B cell (primary cell): ENCODE data around the gene VPS13D. TPM values are rescaled to one million over a fixed set of nuclear protein-coding genes. Genes with fewer than 3 reads are reported as not detected.
"Not testable (repeated sequence)": the region's sequence is repeated elsewhere in the genome, so short reads cannot be mapped to it uniquely, and the experiment has no call there.

Experiments
- ATAC-seq: fragments of 200-7000 bp; cut with Tn5 transposase; one replicate; pipeline ENCODE4 v1.10.0; 2021; ENCODE audit warnings: low read depth, mild to moderate bottlenecking, moderate number of reproducible peaks, moderate library complexity
- CTCF ChIA-PET: fragments of 350-600 bp; sonication (Branson Sonifier 250); formaldehyde crosslinking; loops from one replicate; lab custom pipeline; 2021; ENCODE audit warnings: antibody characterized with exemption, inconsistent platforms; lab: Charles Lee
- POLR2A ChIA-PET: fragments of 350-600 bp; sonication (Branson Sonifier 250); formaldehyde crosslinking; loops from one replicate; lab custom pipeline; 2021; ENCODE audit warnings: antibody characterized with exemption; lab: Charles Lee
- DNase-seq: peaks from one replicate; pipeline ENCODE4 v3.0.0; 2013
- H2AFZ ChIP-seq: 2 replicates; pipeline ENCODE4 v1.6.1; 2012; ENCODE audit warnings: mild to moderate bottlenecking, low read depth, low read length; ENCODE audit not compliant: insufficient read depth, poor library complexity, severe bottlenecking
- H3K27ac ChIP-seq, 2 donors: 1 replicate in 1 of 2; 2 replicates in 1 of 2; pipeline ENCODE4 v1.5.1; 2012 to 2013; ENCODE audit warnings: low read length in 2 of 2, mild to moderate bottlenecking in 2 of 2, moderate library complexity in 1 of 2
- H3K27me3 ChIP-seq, 4 experiments: fragments of 200-600 bp in 1 of 4; sonication (generic) in 1 of 4; replicated peaks in 1 of 4; 1 replicate in 2 of 4; 2 replicates in 2 of 4; pipeline versions ENCODE4 v1.6.1 to v1.7.0; 2013 to 2016; ENCODE audit warnings: low read length in 3 of 4, mild to moderate bottlenecking in 2 of 4, mixed read lengths in 1 of 4, moderate library complexity in 1 of 4; ENCODE audit not compliant: insufficient read depth in 4 of 4, control insufficient read depth in 3 of 4; ENCODE audit errors: control extremely low read depth in 1 of 4
- H3K36me3 ChIP-seq, 2 experiments: replicated peaks in 1 of 2; 1 replicate in 1 of 2; 2 replicates in 1 of 2; pipeline versions ENCODE4 v1.6.1 to v1.7.1; 2013; ENCODE audit warnings: low read length in 1 of 2; ENCODE audit not compliant: insufficient read depth in 2 of 2, control insufficient read depth in 1 of 2; ENCODE audit errors: control extremely low read depth in 1 of 2, extremely low read depth in 1 of 2
- H3K4me1 ChIP-seq, 2 donors: fragments of 200-600 bp in 1 of 2; sonication (generic) in 1 of 2; 1 replicate in 1 of 2; 2 replicates in 1 of 2; pipeline versions ENCODE4 v1.5.1 to v1.6.1; 2013 to 2017; ENCODE audit warnings: low read length in 2 of 2; ENCODE audit not compliant: control insufficient read depth in 2 of 2, insufficient read depth in 2 of 2
- H3K4me2 ChIP-seq: replicated peaks from 2 replicates; pipeline ENCODE3; 2012; ENCODE audit warnings: mild to moderate bottlenecking, low read depth, low read length; ENCODE audit not compliant: poor library complexity, severe bottlenecking
- H3K4me3 ChIP-seq, 5 experiments: fragments of 200-600 bp in 1 of 5; sonication (generic) in 1 of 5; 1 replicate in 3 of 5; 2 replicates in 2 of 5; pipeline versions ENCODE4 v1.5.1 to v1.7.0; 2011 to 2016; ENCODE audit warnings: low read length in 4 of 5, mild to moderate bottlenecking in 4 of 5, low read depth in 2 of 5, control low read depth in 1 of 5, moderate library complexity in 1 of 5; ENCODE audit not compliant: insufficient read depth in 1 of 5; ENCODE audit errors: control extremely low read depth in 1 of 5, extremely low read depth in 1 of 5
- H3K79me2 ChIP-seq: fragments of 200-600 bp; sonication (generic); one replicate; pipeline ENCODE4 v1.6.0; 2016; ENCODE audit warnings: low read length; ENCODE audit not compliant: control insufficient read depth, insufficient read depth
- H3K9ac ChIP-seq: fragments of 200-600 bp; sonication (generic); 2 replicates; pipeline ENCODE4 v1.6.1; 2017; ENCODE audit warnings: mild to moderate bottlenecking, low read length, moderate library complexity
- H3K9me3 ChIP-seq, 3 donors: one replicate each; pipeline versions ENCODE4 v1.6.1 to v1.7.1; 2013; ENCODE audit warnings: low read length in 2 of 3; ENCODE audit not compliant: control insufficient read depth in 2 of 3, insufficient read depth in 1 of 3; ENCODE audit errors: control extremely low read depth in 1 of 3
- H4K20me1 ChIP-seq: 2 replicates; pipeline ENCODE4 v1.6.0; 2012; ENCODE audit warnings: mild to moderate bottlenecking, low read length; ENCODE audit not compliant: insufficient read depth, control insufficient read depth, poor library complexity, severe bottlenecking
- H3K27ac Mint-ChIP-seq: one replicate; pipeline ENCODE4 v1.8.0; 2021; ENCODE audit warnings: mixed read lengths
- H3K27me3 Mint-ChIP-seq: one replicate; pipeline ENCODE4 v1.8.0; 2021; ENCODE audit warnings: mixed read lengths
- H3K4me1 Mint-ChIP-seq: one replicate; pipeline ENCODE4 v1.8.0; 2021; ENCODE audit warnings: mixed read lengths
- H3K4me3 Mint-ChIP-seq: one replicate; pipeline ENCODE4 v1.8.0; 2021; ENCODE audit warnings: mixed read lengths
- H3K9me3 Mint-ChIP-seq: one replicate; pipeline ENCODE4 v1.8.0; 2022; ENCODE audit warnings: mixed read lengths; ENCODE audit not compliant: insufficient read depth
- CTCF ChIP-seq: fragments of 200-600 bp; IDR thresholded peaks from one replicate; pipeline ENCODE4 v1.8.0; 2022; ENCODE audit warnings: antibody characterized with exemption, mild to moderate bottlenecking
- EZH2 ChIP-seq: IDR thresholded peaks from 2 replicates; pipeline ENCODE4 v1.6.1; 2012; ENCODE audit warnings: borderline replicate concordance, low read depth, mild to moderate bottlenecking, moderate library complexity, low read length; ENCODE audit not compliant: insufficient read depth, poor library complexity, severe bottlenecking
- WGBS: methylation state at CpG from one replicate; pipeline ENCODE4 v1.1.5; 2013; ENCODE audit warnings: missing lambda C conversion rate; ENCODE audit not compliant: insufficient coverage; 5-methylcytosine and 5-hydroxymethylcytosine counted together
- intact Hi-C: fragments of 100-400 bp; cut with micrococcal nuclease; formaldehyde crosslinking; loops from one replicate; pipeline ENCODE4 v1.10.0; 2022
- polyA plus RNA-seq: library from polyadenylated mRNA; depleted of rRNA; stranded (reverse); fragments of >200 nt; gene quantifications from 2 replicates; pipeline ENCODE4 v1.2.3, GENCODE V29; 2012
- total RNA-seq, 2 donors: library from RNA; stranded (reverse); fragments of 120-200 nt in 1 of 2; gene quantifications; 1 replicate in 1 of 2; 2 replicates in 1 of 2; pipeline versions ENCODE4 v1.2.3 to v1.2.4, GENCODE V29; 2013 to 2022

The VPS13D gene
- total and polyA plus RNA-seq, 2 donors (not counting 1 experiment from before 2014, with no cell fraction given), result 29.9 to 104 TPM

DNA sequence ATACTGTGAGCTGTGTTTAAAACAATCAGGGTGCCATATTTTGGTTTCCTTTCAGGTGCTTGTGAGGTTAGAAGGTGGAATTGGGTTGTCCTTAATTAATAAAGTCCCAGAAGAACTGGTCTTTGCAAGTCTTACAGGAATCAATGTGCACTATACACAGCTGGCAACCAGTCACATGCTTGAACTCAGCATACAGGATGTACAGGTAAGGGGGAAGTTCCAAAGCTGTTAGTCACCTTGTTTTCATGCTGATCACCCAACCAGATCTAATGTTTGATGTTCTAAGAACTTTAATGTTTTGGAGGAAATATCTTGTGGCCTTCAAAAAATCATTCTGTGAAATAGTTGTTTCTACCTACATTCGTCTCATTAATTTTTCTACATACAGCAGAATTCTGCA, 156.3 kb downstream of the VPS13D start:
- DNase-seq, result peak; percentile 19
- peaks cover 5 to 10% of the 10 kb centered on the region in 2 donors for H3K4me1 ChIP-seq
- CTCF ChIA-PET, result no interaction called here
- intact Hi-C loops, result no loop called here
- peak overlapping the region; percentile 26 for H3K4me2 ChIP-seq
- peak overlapping the region; percentile 34 to 57 for H3K27ac ChIP-seq
- WGBS, result no CpG with 5 or more reads among the region's 1 CpG
- no peak for TF ChIP-seq EZH2
- no peak for TF ChIP-seq CTCF
- H3K9me3 ChIP-seq, result peaks cover 6 to 14% (median 9%) of the 10 kb centered on the region in 3 donors
- Mint-ChIP-seq H3K4me3 (peak overlapping the region; percentile 33), H3K27ac (peak overlapping the region; percentile 79), H3K27me3 (no peaks in the 10 kb centered on the region), H3K9me3 (peaks cover 10% of the 10 kb centered on the region), H3K4me1 (peaks cover 10% of the 10 kb centered on the region)
- POLR2A ChIA-PET, result no interaction called here
- H3K36me3 ChIP-seq, result peaks cover 21 to 71% of the 10 kb centered on the region in 2 experiments
- no peak overlapping the region for H3K9ac ChIP-seq
- no peaks in the 10 kb centered on the region for H3K27me3 ChIP-seq
- H3K79me2 ChIP-seq, result no peaks in the 10 kb centered on the region
- H2AFZ ChIP-seq, result no peak overlapping the region
- no peak overlapping the region for H3K4me3 ChIP-seq
- no peaks in the 10 kb centered on the region for H4K20me1 ChIP-seq
- ATAC-seq, result peak; percentile 73

GRCh38 chr1:12387641-12388040, 157.8 kb downstream of the VPS13D start:
- Histone ChIP-seq H3K4me2 (no peak overlapping the region), H4K20me1 (no peaks in the 10 kb centered on the region), H3K4me1 (peaks cover 5 to 10% of the 10 kb centered on the region in 2 donors), H3K4me3 (no peak overlapping the region), H2AFZ (no peak overlapping the region), H3K36me3 (peaks cover 21 to 63% of the 10 kb centered on the region in 2 experiments), H3K79me2 (no peaks in the 10 kb centered on the region), H3K27ac (no peak overlapping the region), H3K27me3 (no peaks in the 10 kb centered on the region), H3K9ac (no peak overlapping the region), H3K9me3 (peaks cover 6 to 14% (median 9%) of the 10 kb centered on the region in 3 donors)
- POLR2A ChIA-PET, result no interaction called here
- H3K4me3 Mint-ChIP-seq, result no peak overlapping the region
- peaks cover 10% of the 10 kb centered on the region for H3K9me3 Mint-ChIP-seq
- TF ChIP-seq EZH2 (no peak), CTCF (no peak)
- intact Hi-C loops, result no loop called here
- no peaks in the 10 kb centered on the region for H3K27me3 Mint-ChIP-seq
- no peak for ATAC-seq
- H3K27ac Mint-ChIP-seq, result no peak overlapping the region
- DNase-seq, result no peak
- CTCF ChIA-PET, result no interaction called here
- peaks cover 10% of the 10 kb centered on the region for H3K4me1 Mint-ChIP-seq

DNA sequence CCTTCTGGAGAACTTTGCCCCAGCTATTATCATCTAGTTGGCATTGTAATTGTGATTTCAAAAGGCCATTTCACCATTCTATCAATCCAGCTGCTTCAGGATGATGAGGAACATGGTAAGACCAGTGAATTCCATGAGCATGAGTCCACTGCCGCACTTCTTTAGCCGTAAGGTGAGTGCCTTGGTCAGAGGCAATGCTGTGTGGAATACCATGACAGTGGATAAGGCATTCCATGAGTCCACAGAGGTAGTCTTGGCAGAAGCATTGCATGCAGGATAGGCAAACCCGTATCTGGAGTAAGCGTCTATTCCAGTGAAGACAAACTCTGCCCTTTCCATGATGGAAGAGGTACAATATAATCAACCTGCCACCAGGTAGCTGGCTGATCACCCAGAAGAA, 160.5 kb downstream of the VPS13D start:
- 97% methylated on average over 4 of the region's 4 CpGs for WGBS
- H3K27me3 Mint-ChIP-seq, result not testable (repeated sequence)

More for the DNA sequence above, 160.5 kb downstream of the VPS13D start:
- H2AFZ ChIP-seq, H3K27ac ChIP-seq, ATAC-seq, H3K79me2 ChIP-seq, H3K4me1 ChIP-seq, H3K9ac ChIP-seq, CTCF ChIA-PET, H4K20me1 ChIP-seq, H3K4me3 Mint-ChIP-seq, DNase-seq, H3K4me3 ChIP-seq, H3K4me2 ChIP-seq, H3K27me3 ChIP-seq, H3K4me1 Mint-ChIP-seq, H3K27ac Mint-ChIP-seq, POLR2A ChIA-PET, intact Hi-C loops: not testable (repeated sequence)
- H3K36me3 ChIP-seq, result peaks cover 14 to 36% of the 10 kb centered on the region in 2 experiments
- peaks cover 6 to 14% (median 9%) of the 10 kb centered on the region in 3 donors for H3K9me3 ChIP-seq
- H3K9me3 Mint-ChIP-seq, result peaks cover 10% of the 10 kb centered on the region
